Neural cell (in vitro differentiated cells): Measurements from ENCODE around the gene SLC8A1. TPM values are rescaled to one million over a fixed set of nuclear protein-coding genes. Genes with fewer than 3 reads are reported as not detected.

Source experiments
- H2AFZ ChIP-seq: fragments of 200-600, 300-800 bp; sonication (generic), shearing (Covaris generic); 2 replicates; pipeline ENCODE4 v1.6.0; 2014; ENCODE audit warnings: low read depth, mild to moderate bottlenecking, antibody characterized with exemption, low read length, moderate library complexity
- H3F3A ChIP-seq: fragments of 200-600 bp; shearing (Covaris generic); 2 replicates; pipeline ENCODE4 v1.6.1; 2016; ENCODE audit warnings: mild to moderate bottlenecking, moderate library complexity, mixed read lengths, antibody characterized with exemption, low read length; ENCODE audit not compliant: insufficient read depth, poor library complexity, severe bottlenecking
- H3K27ac ChIP-seq: fragments of 200-600, 300-800 bp; sonication (generic), shearing (Covaris generic); 2 replicates; pipeline ENCODE4 v1.5.1; 2014; ENCODE audit warnings: mild to moderate bottlenecking, low read length, moderate library complexity
- H3K27me3 ChIP-seq: fragments of 300-800, 200-600 bp; sonication (generic), shearing (Covaris generic); 2 replicates; pipeline ENCODE4 v1.6.0; 2014; ENCODE audit warnings: mild to moderate bottlenecking, low read depth, low read length, moderate library complexity; ENCODE audit not compliant: insufficient read depth
- H3K36me3 ChIP-seq: fragments of 300-800, 200-600 bp; sonication (generic), shearing (Covaris generic); 2 replicates; pipeline ENCODE4 v1.5.1; 2014; ENCODE audit warnings: mild to moderate bottlenecking, antibody characterized with exemption, low read length, moderate library complexity; ENCODE audit not compliant: insufficient read depth
- H3K4me2 ChIP-seq: fragments of 300-800, 200-600 bp; sonication (generic), shearing (Covaris generic); 2 replicates; pipeline ENCODE4 v1.6.0; 2014; ENCODE audit warnings: mild to moderate bottlenecking, low read length
- H3K4me3 ChIP-seq: fragments of 300-800, 200-600 bp; sonication (generic), shearing (Covaris generic); 2 replicates; pipeline ENCODE4 v1.5.1; 2014; ENCODE audit warnings: mild to moderate bottlenecking, low read length, moderate library complexity
- H3K79me2 ChIP-seq: fragments of 200-600 bp; shearing (Covaris generic); replicated peaks from 2 replicates; pipeline ENCODE4 v1.6.0; 2014; ENCODE audit warnings: mild to moderate bottlenecking, low read length, moderate library complexity; ENCODE audit not compliant: insufficient read depth
- H3K9ac ChIP-seq: fragments of 300-800, 200-600 bp; sonication (generic), shearing (Covaris generic); 2 replicates; pipeline ENCODE4 v1.6.1; 2016; ENCODE audit warnings: mild to moderate bottlenecking, low read length, mixed read lengths
- H3K9me2 ChIP-seq: fragments of 200-600 bp; shearing (Covaris generic); 2 replicates; pipeline ENCODE4 v1.6.1; 2016; ENCODE audit warnings: mild to moderate bottlenecking, low read length, mixed read lengths; ENCODE audit not compliant: insufficient read depth
- H3K9me3 ChIP-seq: fragments of 200-600, 300-800 bp; sonication (generic), shearing (Covaris generic); 2 replicates; pipeline ENCODE4 v1.6.1; 2016; ENCODE audit warnings: mild to moderate bottlenecking, mixed run types, low read length, moderate library complexity, mixed read lengths
- H4K20me1 ChIP-seq: fragments of 200-600 bp; shearing (Covaris generic); 2 replicates; pipeline ENCODE4 v1.6.1; 2016; ENCODE audit warnings: mild to moderate bottlenecking, mixed run types; ENCODE audit not compliant: insufficient read depth
- CTCF ChIP-seq: fragments of 450-650 bp; IDR thresholded peaks from 2 replicates; pipeline ENCODE4 v1.5.1; 2014; ENCODE audit warnings: antibody characterized with exemption, mild to moderate bottlenecking, moderate library complexity; ENCODE audit not compliant: poor library complexity, severe bottlenecking
- EP300 ChIP-seq: fragments of 450-650 bp; conservative IDR thresholded peaks from 2 replicates; pipeline ENCODE4 v1.6.1; 2014; ENCODE audit warnings: antibody characterized with exemption, mild to moderate bottlenecking, moderate library complexity; ENCODE audit not compliant: poor library complexity, severe bottlenecking
- EZH2 ChIP-seq: fragments of 200-600, 300-800 bp; shearing (Covaris generic), sonication (generic); IDR thresholded peaks from 2 replicates; pipeline ENCODE4 v1.6.1; 2014; ENCODE audit warnings: antibody characterized with exemption, low read length, borderline replicate concordance, mild to moderate bottlenecking; ENCODE audit not compliant: insufficient read depth, poor library complexity, severe bottlenecking
- MXI1 ChIP-seq: fragments of 450-650 bp; conservative IDR thresholded peaks from 2 replicates; pipeline ENCODE4 v1.6.1; 2014; ENCODE audit warnings: antibody characterized with exemption, mild to moderate bottlenecking; ENCODE audit not compliant: poor library complexity, severe bottlenecking
- POLR2AphosphoS5 ChIP-seq: IDR thresholded peaks from 2 replicates; pipeline ENCODE4 v1.6.1; 2012
- RAD21 ChIP-seq: fragments of 450-650 bp; conservative IDR thresholded peaks from 2 replicates; pipeline ENCODE4 v1.6.1; 2014; ENCODE audit warnings: antibody characterized with exemption, mild to moderate bottlenecking, moderate library complexity
- SMC3 ChIP-seq: fragments of 450-650 bp; conservative IDR thresholded peaks from 2 replicates; pipeline ENCODE4 v1.6.1; 2014; ENCODE audit warnings: antibody characterized with exemption, mild to moderate bottlenecking, moderate library complexity; ENCODE audit not compliant: poor library complexity
- TAF1 ChIP-seq: IDR thresholded peaks from 2 replicates; pipeline ENCODE4 v1.6.1; 2012; ENCODE audit warnings: low read depth
- polyA plus RNA-seq: library from polyadenylated mRNA; depleted of rRNA; stranded (reverse); fragments of >200 nt; gene quantifications from 2 replicates; pipeline ENCODE4 v1.2.3, GENCODE V29; 2014
- TF ChIP-seq, protein P1 (sequence below): IDR thresholded peaks from 2 replicates; pipeline ENCODE4 v1.6.1; 2012; ENCODE audit warnings: borderline replicate concordance

The SLC8A1 gene
- polyA plus RNA-seq, 1 donor from 2014 or later, result 18.7 TPM

DNA sequence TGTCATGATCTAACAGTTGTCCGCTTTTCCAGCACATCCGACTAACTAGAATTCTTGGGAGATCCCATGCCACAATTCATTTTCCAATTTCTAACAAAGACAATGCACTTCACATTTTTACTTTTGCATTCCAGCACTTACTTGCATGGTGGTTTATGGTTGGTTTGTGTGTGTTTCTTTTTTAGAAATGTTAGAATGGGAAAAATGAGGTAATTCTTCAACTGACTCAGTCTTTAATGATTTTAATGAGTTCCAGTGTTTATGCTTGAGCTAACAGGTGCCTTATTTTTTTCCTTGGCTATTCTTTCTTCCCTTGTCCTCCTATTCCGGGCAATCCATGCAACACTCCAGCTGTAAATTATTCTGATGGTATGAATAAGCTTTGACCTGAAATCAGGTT lies 46.4 kb downstream of the SLC8A1 start:
- Histone ChIP-seq H3K9me3 (no peaks in the 10 kb centered on the region), H3K27ac (no peak overlapping the region), H3K9me2 (no peaks in the 10 kb centered on the region), H3K4me2 (no peak overlapping the region), H3K79me2 (peaks cover 13% of the 10 kb centered on the region), H3F3A (no peaks in the 10 kb centered on the region), H3K9ac (no peak overlapping the region), H4K20me1 (no peaks in the 10 kb centered on the region), H3K36me3 (no peaks in the 10 kb centered on the region), H2AFZ (no peak overlapping the region), H3K4me3 (no peak overlapping the region), H3K27me3 (no peaks in the 10 kb centered on the region)
- TF ChIP-seq MXI1 (no peak), TAF1 (no peak), EP300 (no peak), CTCF (no peak), RAD21 (no peak), POLR2AphosphoS5 (no peak), SMC3 (no peak), EZH2 (no peak)
- TF ChIP-seq, protein P1, sequence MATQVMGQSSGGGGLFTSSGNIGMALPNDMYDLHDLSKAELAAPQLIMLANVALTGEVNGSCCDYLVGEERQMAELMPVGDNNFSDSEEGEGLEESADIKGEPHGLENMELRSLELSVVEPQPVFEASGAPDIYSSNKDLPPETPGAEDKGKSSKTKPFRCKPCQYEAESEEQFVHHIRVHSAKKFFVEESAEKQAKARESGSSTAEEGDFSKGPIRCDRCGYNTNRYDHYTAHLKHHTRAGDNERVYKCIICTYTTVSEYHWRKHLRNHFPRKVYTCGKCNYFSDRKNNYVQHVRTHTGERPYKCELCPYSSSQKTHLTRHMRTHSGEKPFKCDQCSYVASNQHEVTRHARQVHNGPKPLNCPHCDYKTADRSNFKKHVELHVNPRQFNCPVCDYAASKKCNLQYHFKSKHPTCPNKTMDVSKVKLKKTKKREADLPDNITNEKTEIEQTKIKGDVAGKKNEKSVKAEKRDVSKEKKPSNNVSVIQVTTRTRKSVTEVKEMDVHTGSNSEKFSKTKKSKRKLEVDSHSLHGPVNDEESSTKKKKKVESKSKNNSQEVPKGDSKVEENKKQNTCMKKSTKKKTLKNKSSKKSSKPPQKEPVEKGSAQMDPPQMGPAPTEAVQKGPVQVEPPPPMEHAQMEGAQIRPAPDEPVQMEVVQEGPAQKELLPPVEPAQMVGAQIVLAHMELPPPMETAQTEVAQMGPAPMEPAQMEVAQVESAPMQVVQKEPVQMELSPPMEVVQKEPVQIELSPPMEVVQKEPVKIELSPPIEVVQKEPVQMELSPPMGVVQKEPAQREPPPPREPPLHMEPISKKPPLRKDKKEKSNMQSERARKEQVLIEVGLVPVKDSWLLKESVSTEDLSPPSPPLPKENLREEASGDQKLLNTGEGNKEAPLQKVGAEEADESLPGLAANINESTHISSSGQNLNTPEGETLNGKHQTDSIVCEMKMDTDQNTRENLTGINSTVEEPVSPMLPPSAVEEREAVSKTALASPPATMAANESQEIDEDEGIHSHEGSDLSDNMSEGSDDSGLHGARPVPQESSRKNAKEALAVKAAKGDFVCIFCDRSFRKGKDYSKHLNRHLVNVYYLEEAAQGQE, result no peak

- H3K9me2 ChIP-seq, result no peaks in the 10 kb centered on the region
- no peaks in the 10 kb centered on the region for H3K9me3 ChIP-seq
Observed at GRCh38 chr2:40404517-40404916, 47.4 kb downstream of the SLC8A1 start.

More at GRCh38 chr2:40404517-40404916, 47.4 kb downstream of the SLC8A1 start:
- Histone ChIP-seq H3K4me2 (no peak overlapping the region), H3F3A (no peaks in the 10 kb centered on the region), H3K27me3 (no peaks in the 10 kb centered on the region), H3K27ac (no peak overlapping the region), H3K9ac (no peak overlapping the region), H4K20me1 (no peaks in the 10 kb centered on the region), H3K79me2 (peaks cover 9% of the 10 kb centered on the region), H3K36me3 (no peaks in the 10 kb centered on the region), H2AFZ (no peak overlapping the region), H3K4me3 (no peak overlapping the region)
- no peak for TF ChIP-seq SMC3
- TF ChIP-seq, protein P1, result no peak
- TF ChIP-seq EZH2, result no peak
- TF ChIP-seq RAD21, result no peak
